GM23338 (cell line): Measurements from ENCODE around the gene INS. TPM values are rescaled to one million over a fixed set of nuclear protein-coding genes. Genes with fewer than 3 reads are reported as not detected.

Experiments used
- ATAC-seq: fragments of 200-7000 bp; cut with Tn5 transposase; 3 replicates; pipeline ENCODE4 v1.9.1; 2020
- DNase-seq: peaks from one replicate; pipeline ENCODE4 v3.0.0-alpha.2; 2015; ENCODE audit warnings: low spot score
- H2AFZ ChIP-seq: fragments of 200-600 bp; sonication (generic); 2 replicates; pipeline ENCODE4 v1.8.0; 2016; ENCODE audit warnings: antibody characterized with exemption, mild to moderate bottlenecking, moderate library complexity
- H3F3A ChIP-seq: fragments of 200-600 bp; sonication (generic); replicated peaks from 2 replicates; pipeline ENCODE4 v1.8.0; 2017; ENCODE audit warnings: antibody characterized with exemption, mixed run types, low read depth
- H3K27ac ChIP-seq: fragments of 200-600 bp; sonication (generic); 2 replicates; pipeline ENCODE4 v1.6.1; 2016; ENCODE audit warnings: low read depth
- H3K27me3 ChIP-seq: fragments of 200-600 bp; sonication (generic); 2 replicates; pipeline ENCODE4 v1.8.0; 2016; ENCODE audit warnings: mild to moderate bottlenecking, mixed run types, moderate library complexity; ENCODE audit not compliant: insufficient read depth
- H3K36me3 ChIP-seq: fragments of 200-600 bp; sonication (generic); 2 replicates; pipeline ENCODE4 v1.8.0; 2016; ENCODE audit warnings: mild to moderate bottlenecking; ENCODE audit not compliant: insufficient read depth
- H3K4me1 ChIP-seq: fragments of 200-600 bp; sonication (generic); 2 replicates; pipeline ENCODE4 v1.8.0; 2016; ENCODE audit warnings: mild to moderate bottlenecking, moderate library complexity; ENCODE audit not compliant: insufficient read depth
- H3K4me2 ChIP-seq: fragments of 200-600 bp; sonication (generic); 2 replicates; pipeline ENCODE4 v1.7.1; 2017; ENCODE audit warnings: mixed run types
- H3K4me3 ChIP-seq: fragments of 200-600 bp; sonication (generic); 2 replicates; pipeline ENCODE4 v1.6.1; 2016; ENCODE audit warnings: mixed run types
- H3K79me2 ChIP-seq: fragments of 200-600 bp; sonication (generic); replicated peaks from 2 replicates; pipeline ENCODE4 v1.8.0; 2017; ENCODE audit warnings: mild to moderate bottlenecking; ENCODE audit not compliant: insufficient read depth
- H3K9me2 ChIP-seq: fragments of 200-600 bp; sonication (generic); 2 replicates; pipeline ENCODE4 v1.8.0; 2017; ENCODE audit not compliant: insufficient read depth
- H4K20me1 ChIP-seq: fragments of 200-600 bp; sonication (generic); replicated peaks from 2 replicates; pipeline ENCODE4 v1.8.0; 2017; ENCODE audit warnings: mild to moderate bottlenecking; ENCODE audit not compliant: insufficient read depth
- H3K27ac Mint-ChIP-seq: 2 replicates; pipeline ENCODE4 v1.8.0; 2020; ENCODE audit warnings: inconsistent platforms, mild to moderate bottlenecking, moderate library complexity, mixed read lengths
- H3K27me3 Mint-ChIP-seq: 3 replicates; pipeline ENCODE4 v1.8.0; 2022; ENCODE audit warnings: low read depth, mild to moderate bottlenecking, moderate library complexity, mixed read lengths, inconsistent platforms; ENCODE audit not compliant: insufficient read depth, poor library complexity
- H3K36me3 Mint-ChIP-seq: 3 replicates; pipeline ENCODE4 v1.8.0; 2021; ENCODE audit warnings: low read depth, mild to moderate bottlenecking, inconsistent platforms, moderate library complexity, mixed read lengths
- H3K4me1 Mint-ChIP-seq: 3 replicates; pipeline ENCODE4 v1.8.0; 2020; ENCODE audit warnings: mild to moderate bottlenecking, inconsistent platforms, mixed read lengths
- H3K4me3 Mint-ChIP-seq: 3 replicates; pipeline ENCODE4 v1.8.0; 2021; ENCODE audit warnings: moderate library complexity, mild to moderate bottlenecking, inconsistent platforms, mixed read lengths
- H3K9me3 Mint-ChIP-seq: 3 replicates; pipeline ENCODE4 v1.8.0; 2020; ENCODE audit warnings: moderate library complexity, mild to moderate bottlenecking, inconsistent platforms, mixed read lengths
- CREB1 ChIP-seq: fragments of 250-450 bp; sonication (Bioruptor Pico); IDR thresholded peaks from 2 replicates; pipeline ENCODE4 v1.5.0; 2020; ENCODE audit warnings: low read depth, mild to moderate bottlenecking, moderate library complexity
- ETS1 ChIP-seq: IDR thresholded peaks from 2 replicates; pipeline ENCODE4 v1.6.1; 2016; ENCODE audit warnings: antibody characterized with exemption
- EZH2 ChIP-seq: fragments of 200-600 bp; sonication (generic); IDR thresholded peaks from one replicate; pipeline ENCODE4 v1.8.0; 2017; ENCODE audit warnings: antibody characterized with exemption, mild to moderate bottlenecking, low read depth; ENCODE audit not compliant: unreplicated experiment
- JUNB ChIP-seq: IDR thresholded peaks from one replicate; pipeline ENCODE4 v1.6.1; 2016; ENCODE audit warnings: antibody characterized with exemption; ENCODE audit not compliant: unreplicated experiment
- POLR2AphosphoS5 ChIP-seq: IDR thresholded peaks from 2 replicates; pipeline ENCODE4 v1.6.1; 2016; ENCODE audit warnings: antibody characterized with exemption, low read depth
- REST ChIP-seq: IDR thresholded peaks from one replicate; pipeline ENCODE4 v1.6.1; 2018; ENCODE audit warnings: antibody characterized with exemption; ENCODE audit not compliant: unreplicated experiment
- STAT1 ChIP-seq: IDR thresholded peaks from one replicate; pipeline ENCODE4 v1.6.1; 2016; ENCODE audit warnings: antibody characterized with exemption; ENCODE audit not compliant: unreplicated experiment
- ZNF114 ChIP-seq: fragments of 250-450 bp; sonication (Bioruptor Pico); IDR thresholded peaks from 2 replicates; pipeline ENCODE4 v1.5.0; 2020; ENCODE audit warnings: mild to moderate bottlenecking, moderate library complexity
- ZNF331 ChIP-seq: fragments of 250-450 bp; sonication (Bioruptor Pico); IDR thresholded peaks from 2 replicates; pipeline ENCODE4 v1.5.0; 2020; ENCODE audit warnings: low read depth, mild to moderate bottlenecking, moderate library complexity
- ZNF462 ChIP-seq: fragments of 250-450 bp; sonication (Bioruptor Pico); IDR thresholded peaks from 2 replicates; pipeline ENCODE4 v1.5.0; 2020; ENCODE audit warnings: mild to moderate bottlenecking, moderate library complexity
- polyA plus RNA-seq: library from polyadenylated mRNA; unstranded; fragments of >200 nt; fragmentation: Nextera tagmentation; extraction: Ambion mirVana; gene quantifications from 2 replicates; pipeline ENCODE4 v1.2.1, GENCODE V29; 2016
- total RNA-seq: library from RNA; depleted of rRNA; stranded (reverse); fragments of >200 nt; shearing (Covaris generic); gene quantifications from 2 replicates; pipeline ENCODE4 v1.2.3, GENCODE V29; 2014

INS gene
- total and polyA plus RNA-seq, 2 experiments from 2014 or later, result not detected

- Mint-ChIP-seq H3K9me3 (no peaks in the 10 kb centered on the region), H3K4me3 (no peak overlapping the region), H3K4me1 (no peaks in the 10 kb centered on the region; the same call in 2 of the 3 replicates), H3K27me3 (peaks cover 14% of the 10 kb centered on the region), H3K36me3 (no peaks in the 10 kb centered on the region), H3K27ac (no peak overlapping the region)
- Histone ChIP-seq H3K36me3 (no peaks in the 10 kb centered on the region), H2AFZ (no peak overlapping the region), H3K4me1 (no peaks in the 10 kb centered on the region), H3K27ac (no peak overlapping the region), H3K4me3 (no peak overlapping the region), H3K79me2 (no peaks in the 10 kb centered on the region), H4K20me1 (no peaks in the 10 kb centered on the region), H3F3A (no peaks in the 10 kb centered on the region), H3K4me2 (no peak overlapping the region), H3K9me2 (no peaks in the 10 kb centered on the region), H3K27me3 (no peaks in the 10 kb centered on the region)
- DNase-seq, result no peak
- ATAC-seq, result no peak
- TF ChIP-seq JUNB (no peak), ETS1 (no peak), STAT1 (no peak), ZNF331 (CRISPR knock-in tag) (no peak), ZNF114 (no peak), ZNF462 (no peak), EZH2 (no peak), CREB1 (CRISPR knock-in tag) (no peak), POLR2AphosphoS5 (no peak), REST (no peak)
Measured at GRCh38 chr11:2182075-2182474, 21.1 kb upstream of the INS start.
